Liver (tissue), 9 donors: ENCODE measurements around the gene RAP1GAP2. TPM values are rescaled to one million over a fixed set of nuclear protein-coding genes. Genes with fewer than 3 reads are reported as not detected.

Experiments
- DNase-seq: peaks from one replicate; pipeline ENCODE4 v3.0.0-alpha.2; 2017; ENCODE audit warnings: low spot score
- H3K27ac ChIP-seq, 2 donors: one replicate each; pipeline ENCODE4 v1.7.0; 2013; ENCODE audit warnings: inconsistent platforms in 2 of 2, low read length in 2 of 2, control low read depth in 1 of 2, low read depth in 1 of 2, mild to moderate bottlenecking in 1 of 2
- H3K27me3 ChIP-seq, 4 donors: one replicate each; pipeline versions ENCODE4 v1.6.1 to v1.7.0; 2013; ENCODE audit warnings: low read length in 3 of 4, inconsistent platforms in 1 of 4, mild to moderate bottlenecking in 1 of 4, moderate library complexity in 1 of 4; ENCODE audit not compliant: control insufficient read depth in 4 of 4, insufficient read depth in 4 of 4
- H3K36me3 ChIP-seq, 4 donors: one replicate each; pipeline versions ENCODE4 v1.6.1 to v1.7.0; 2013; ENCODE audit warnings: low read length in 3 of 4, mild to moderate bottlenecking in 3 of 4, low read depth in 1 of 4, moderate library complexity in 1 of 4; ENCODE audit not compliant: control insufficient read depth in 4 of 4, insufficient read depth in 3 of 4
- H3K4me1 ChIP-seq, 4 donors: one replicate each; pipeline versions ENCODE4 v1.6.1 to v1.7.0; 2013; ENCODE audit warnings: low read length in 3 of 4, mild to moderate bottlenecking in 3 of 4, moderate library complexity in 1 of 4; ENCODE audit not compliant: control insufficient read depth in 4 of 4, insufficient read depth in 4 of 4
- H3K4me3 ChIP-seq, 3 donors: one replicate each; pipeline versions ENCODE4 v1.6.1 to v1.7.0; 2013; ENCODE audit warnings: low read length in 3 of 3, control low read depth in 1 of 3, low read depth in 1 of 3, mild to moderate bottlenecking in 1 of 3
- H3K9ac ChIP-seq, 2 donors: one replicate each; pipeline ENCODE4 v1.7.0; 2013; ENCODE audit warnings: low read length in 2 of 2, mild to moderate bottlenecking in 2 of 2, moderate library complexity in 2 of 2, control low read depth in 1 of 2, low read depth in 1 of 2
- H3K9me3 ChIP-seq, 4 donors: one replicate each; pipeline versions ENCODE4 v1.6.1 to v1.7.0; 2013; ENCODE audit warnings: low read length in 3 of 4; ENCODE audit not compliant: control insufficient read depth in 4 of 4
- ATF3 ChIP-seq: IDR thresholded peaks from 2 replicates; pipeline ENCODE4 v1.6.1; 2016; ENCODE audit warnings: antibody characterized with exemption
- CTCF ChIP-seq: fragments of 150-350 bp; IDR thresholded peaks from 2 replicates; pipeline ENCODE4 v1.5.1; 2017; ENCODE audit warnings: improper control_type of control experiment, low read depth, low read length; ENCODE audit not compliant: missing input control
- FOXA1 ChIP-seq: IDR thresholded peaks from 2 replicates; pipeline ENCODE4 v1.6.1; 2016; ENCODE audit warnings: antibody characterized with exemption
- FOXA2 ChIP-seq: IDR thresholded peaks from 2 replicates; pipeline ENCODE4 v1.6.1; 2016; ENCODE audit warnings: antibody characterized with exemption
- GABPA ChIP-seq, 2 donors: IDR thresholded peaks in 1 of 2; conservative IDR thresholded peaks in 1 of 2; 2 replicates each; pipeline ENCODE4 v1.6.1; 2016; ENCODE audit warnings: antibody characterized with exemption in 2 of 2, mild to moderate bottlenecking in 1 of 2, moderate library complexity in 1 of 2
- HNF4A ChIP-seq, 2 donors: conservative IDR thresholded peaks; 2 replicates each; pipeline ENCODE4 v1.6.1; 2016; ENCODE audit warnings: antibody characterized with exemption in 2 of 2, mild to moderate bottlenecking in 2 of 2
- JUND ChIP-seq, 2 donors: IDR thresholded peaks; 2 replicates each; pipeline ENCODE4 v1.6.1; 2016; ENCODE audit warnings: antibody characterized with exemption in 2 of 2
- NR2F2 ChIP-seq: IDR thresholded peaks from 2 replicates; pipeline ENCODE4 v1.6.1; 2016; ENCODE audit warnings: antibody characterized with exemption
- RXRA ChIP-seq, 2 donors: IDR thresholded peaks; 2 replicates each; pipeline ENCODE4 v1.6.1; 2017 to 2018; ENCODE audit warnings: antibody characterized with exemption in 2 of 2, mild to moderate bottlenecking in 1 of 2
- SP1 ChIP-seq: IDR thresholded peaks from 2 replicates; pipeline ENCODE4 v1.6.1; 2018; ENCODE audit warnings: antibody characterized with exemption, mild to moderate bottlenecking
- TAF1 ChIP-seq: conservative IDR thresholded peaks from 2 replicates; pipeline ENCODE4 v1.6.1; 2016; ENCODE audit warnings: antibody characterized with exemption, mild to moderate bottlenecking
- YY1 ChIP-seq: IDR thresholded peaks from 2 replicates; pipeline ENCODE4 v1.6.1; 2016; ENCODE audit warnings: antibody characterized with exemption, mild to moderate bottlenecking
- ZBTB33 ChIP-seq: IDR thresholded peaks from 2 replicates; pipeline ENCODE4 v1.6.1; 2016; ENCODE audit warnings: antibody characterized with exemption
- WGBS: extraction: QIAGEN DNeasy Blood & Tissue Kit; methylation state at CpG from one replicate; pipeline ENCODE4 v1.1.7; 2013; 5-methylcytosine and 5-hydroxymethylcytosine counted together
- polyA plus RNA-seq, 2 donors: library from polyadenylated mRNA; stranded (reverse) in 1 of 2; unstranded in 1 of 2; fragments of 200-250 nt in 1 of 2; fragments of >200 nt in 1 of 2; fragmentation: Nextera tagmentation in 1 of 2; extraction: Ambion mirVana in 1 of 2; gene quantifications; one replicate each; pipeline versions ENCODE4 v1.2.1 to v1.2.3, GENCODE V29; 2013 to 2015
- total RNA-seq, 2 donors: library from RNA; depleted of rRNA; stranded (reverse); fragments of >200 nt; gene quantifications; one replicate each; pipeline ENCODE4 v1.2.3, GENCODE V29; 2014
- donor health status: healthy.
- donor health status: healthy.
- donor health status: healthy.
- donor health status: healthy.
- donor health status: healthy.

RAP1GAP2 gene
- total and polyA plus RNA-seq, 4 donors = 0.56 to 1.7 (median 1.1) TPM

DNA sequence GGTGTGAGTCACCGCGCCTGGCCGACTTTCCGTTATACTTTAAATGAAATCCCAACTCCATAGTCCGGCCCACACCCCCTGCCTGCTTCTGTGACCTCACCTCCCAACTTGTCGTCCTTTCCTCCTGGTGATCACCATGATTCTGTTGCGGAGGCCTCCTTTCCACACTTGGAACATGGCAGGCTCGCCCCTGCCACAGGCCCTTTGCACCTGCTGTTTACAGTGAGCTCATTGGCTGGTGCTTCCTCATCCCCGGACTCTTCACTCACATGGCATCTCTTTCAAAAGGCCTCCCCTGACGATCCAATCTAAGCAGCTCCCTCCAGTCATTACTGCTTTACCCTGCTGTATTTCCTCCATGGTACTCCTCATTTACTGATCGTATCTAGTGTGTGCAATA is 64.6 kb downstream of the RAP1GAP2 start:
- Histone ChIP-seq H3K9me3 (no peaks in the 10 kb centered on the region), H3K27me3 (peaks cover 0 to 4% (median 2%) of the 10 kb centered on the region in 4 donors), H3K36me3 (no peaks in the 10 kb centered on the region), H3K27ac (no peak overlapping the region), H3K4me3 (no peak overlapping the region), H3K9ac (no peak overlapping the region), H3K4me1 (no peaks in the 10 kb centered on the region)
- no peak for DNase-seq
- TF ChIP-seq TAF1 = no peak
- no peak for TF ChIP-seq ZBTB33
- no peak for TF ChIP-seq JUND (IDR thresholded peaks at IDR 0.05)
- TF ChIP-seq HNF4A (conservative IDR thresholded peaks at IDR 0.05) = no peak
- TF ChIP-seq GABPA (IDR thresholded peaks at IDR 0.05 in 1 of 2, conservative IDR thresholded peaks at IDR 0.05 in 1 of 2) = no peak
- no peak for TF ChIP-seq FOXA1
- no peak for TF ChIP-seq FOXA2
- TF ChIP-seq NR2F2 = no peak
- no peak for TF ChIP-seq CTCF
- TF ChIP-seq RXRA (IDR thresholded peaks at IDR 0.05) = no peak
- no peak for TF ChIP-seq YY1
- WGBS = 95% methylated on average over 11 of the region's 11 CpGs

DNA sequence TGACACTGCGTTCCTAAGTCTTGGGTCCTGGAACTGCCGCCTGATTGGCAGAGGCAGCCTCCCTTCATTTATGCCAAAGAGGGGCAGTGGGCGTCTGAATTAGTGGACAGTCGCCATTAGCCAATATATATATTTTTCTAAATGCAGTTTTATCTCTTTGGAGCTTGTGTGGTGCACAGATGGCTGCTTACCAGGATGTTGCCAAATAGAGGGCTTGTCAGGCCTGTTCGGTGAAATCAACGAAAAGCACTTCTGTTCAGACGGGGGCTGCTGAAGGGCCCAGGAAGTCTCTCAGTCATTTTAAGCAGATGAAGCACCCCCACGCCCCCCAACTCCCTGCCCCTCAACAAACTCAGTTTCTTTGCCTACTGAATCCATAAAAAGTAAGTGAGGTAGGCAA is 66.0 kb downstream of the RAP1GAP2 start:
- Histone ChIP-seq H3K36me3 (no peaks in the 10 kb centered on the region), H3K27ac (no peak overlapping the region), H3K4me3 (no peak overlapping the region), H3K27me3 (peaks cover 0 to 2% (median 0%) of the 10 kb centered on the region in 4 donors), H3K4me1 (no peaks in the 10 kb centered on the region), H3K9ac (no peak overlapping the region), H3K9me3 (no peaks in the 10 kb centered on the region)
- DNase-seq = no peak
- no peak for TF ChIP-seq SP1
- no peak for TF ChIP-seq ZBTB33
- TF ChIP-seq NR2F2 = no peak
- TF ChIP-seq ATF3 = no peak
- WGBS = 90% methylated on average over 8 of the region's 8 CpGs

DNA sequence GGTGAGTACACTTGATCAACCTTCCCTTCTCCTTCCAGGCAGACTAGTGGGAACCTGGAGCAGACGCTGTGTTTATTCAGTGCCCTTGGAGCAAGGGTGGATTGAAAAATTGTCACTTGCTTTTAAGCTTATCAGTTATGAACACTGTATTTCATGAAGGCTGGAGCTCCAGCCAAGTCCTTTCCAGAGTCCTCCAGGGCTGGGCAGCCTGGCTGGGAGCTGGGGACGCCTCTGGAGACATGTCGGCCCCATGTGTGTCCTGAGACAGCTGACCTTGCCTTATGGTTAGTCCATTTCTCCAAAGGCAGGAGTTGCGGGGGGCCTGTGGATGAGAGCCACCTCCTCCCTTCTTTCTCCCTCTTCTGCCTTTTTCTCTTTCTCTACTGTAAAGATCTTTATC is 67.0 kb downstream of the RAP1GAP2 start:
- H3K9me3 ChIP-seq = no peaks in the 10 kb centered on the region
- TF ChIP-seq FOXA1 = no peak
- TF ChIP-seq GABPA (IDR thresholded peaks at IDR 0.05 in 1 of 2, conservative IDR thresholded peaks at IDR 0.05 in 1 of 2) = no peak
- no peak overlapping the region for H3K27ac ChIP-seq
- no peaks in the 10 kb centered on the region for H3K4me1 ChIP-seq
- 92% methylated on average over 4 of the region's 4 CpGs for WGBS
- H3K9ac ChIP-seq = no peak overlapping the region
- no peak for DNase-seq
- no peaks in the 10 kb centered on the region for H3K27me3 ChIP-seq
- H3K36me3 ChIP-seq = no peaks in the 10 kb centered on the region
- H3K4me3 ChIP-seq = no peak overlapping the region
